H9 (cell line): ENCODE results near the gene PEX14. TPM values are rescaled to one million over a fixed set of nuclear protein-coding genes. Genes with fewer than 3 reads are reported as not detected.

Experiments used
- DNase-seq: peaks from one replicate; pipeline ENCODE4 v3.0.0-alpha.2; 2017
- H2AFZ ChIP-seq: one replicate; pipeline ENCODE4 v1.6.1; 2013; ENCODE audit warnings: mild to moderate bottlenecking, low read length, control low read depth, moderate library complexity
- H2AK5ac ChIP-seq: 2 replicates; pipeline ENCODE4 v1.6.1; 2013; ENCODE audit warnings: low read length, control low read depth, mixed read lengths; ENCODE audit not compliant: insufficient read length
- H2BK120ac ChIP-seq: one replicate; pipeline ENCODE4 v1.6.1; 2013; ENCODE audit warnings: low read depth, mild to moderate bottlenecking, low read length, control low read depth, inconsistent platforms; ENCODE audit not compliant: poor library complexity, severe bottlenecking
- H2BK12ac ChIP-seq: 2 replicates; pipeline ENCODE4 v1.6.1; 2013; ENCODE audit warnings: low read length, control low read depth, mixed read lengths, low read depth; ENCODE audit not compliant: insufficient read length
- H2BK15ac ChIP-seq: 2 replicates; pipeline ENCODE4 v1.6.1; 2013; ENCODE audit warnings: low read depth, low read length, control low read depth
- H2BK20ac ChIP-seq: one replicate; pipeline ENCODE4 v1.6.1; 2013; ENCODE audit warnings: low read depth, mild to moderate bottlenecking, low read length, control low read depth, inconsistent platforms; ENCODE audit not compliant: poor library complexity, severe bottlenecking
- H2BK5ac ChIP-seq: 2 replicates; pipeline ENCODE4 v1.6.1; 2013; ENCODE audit warnings: low read length, control low read depth, mixed read lengths; ENCODE audit not compliant: insufficient read length
- H3K14ac ChIP-seq: 2 replicates; pipeline ENCODE4 v1.6.1; 2013; ENCODE audit warnings: low read length, control low read depth; ENCODE audit not compliant: insufficient read depth
- H3K18ac ChIP-seq: 2 replicates; pipeline ENCODE4 v1.6.1; 2013; ENCODE audit warnings: low read depth, mild to moderate bottlenecking, mixed read lengths, low read length, control low read depth; ENCODE audit not compliant: insufficient read length
- H3K23ac ChIP-seq: 2 replicates; pipeline ENCODE4 v1.6.1; 2013; ENCODE audit warnings: low read length, control low read depth, mixed read lengths, low read depth; ENCODE audit not compliant: insufficient read length
- H3K23me2 ChIP-seq: 2 replicates; pipeline ENCODE4 v1.6.1; 2013; ENCODE audit warnings: low read depth, mild to moderate bottlenecking, mixed read lengths, low read length, control low read depth; ENCODE audit not compliant: insufficient read length, poor library complexity, severe bottlenecking
- H3K27ac ChIP-seq: 2 replicates; pipeline ENCODE4 v1.5.1; 2013; ENCODE audit warnings: low read length, control low read depth, mixed read lengths, low read depth; ENCODE audit not compliant: insufficient read length
- H3K27me3 ChIP-seq: 2 replicates; pipeline ENCODE4 v1.6.1; 2013; ENCODE audit warnings: low read length, control low read depth, inconsistent platforms; ENCODE audit not compliant: insufficient read depth
- H3K4ac ChIP-seq: 2 replicates; pipeline ENCODE4 v1.6.1; 2013; ENCODE audit warnings: low read depth, mild to moderate bottlenecking, control low read depth, inconsistent platforms, low read length, moderate library complexity
- H3K4me1 ChIP-seq: 2 replicates; pipeline ENCODE4 v1.6.1; 2013; ENCODE audit warnings: low read length, control low read depth, inconsistent platforms; ENCODE audit not compliant: insufficient read depth
- H3K4me2 ChIP-seq: 2 replicates; pipeline ENCODE4 v1.6.1; 2013; ENCODE audit warnings: low read length, control low read depth, mixed read lengths; ENCODE audit not compliant: insufficient read length, insufficient read depth
- H3K56ac ChIP-seq: 2 replicates; pipeline ENCODE4 v1.6.1; 2013; ENCODE audit warnings: low read depth, mild to moderate bottlenecking, mixed read lengths, low read length, control low read depth; ENCODE audit not compliant: insufficient read length
- H3K79me1 ChIP-seq: 2 replicates; pipeline ENCODE4 v1.6.1; 2013; ENCODE audit warnings: low read depth, mild to moderate bottlenecking, moderate library complexity, low read length, control low read depth, inconsistent platforms; ENCODE audit not compliant: insufficient read depth, poor library complexity, severe bottlenecking
- H3K79me2 ChIP-seq: 2 replicates; pipeline ENCODE4 v1.6.1; 2013; ENCODE audit warnings: low read length, control low read depth, inconsistent platforms; ENCODE audit not compliant: insufficient read depth
- H3K9ac ChIP-seq: 2 replicates; pipeline ENCODE4 v1.6.1; 2013; ENCODE audit warnings: low read length, control low read depth, mixed read lengths; ENCODE audit not compliant: insufficient read length; ENCODE audit errors: extremely low read depth
- H3K9me3 ChIP-seq: one replicate; pipeline ENCODE4 v1.6.1; 2013; ENCODE audit warnings: low read depth, low read length, inconsistent platforms; ENCODE audit not compliant: control insufficient read depth
- H3T11ph ChIP-seq: one replicate; pipeline ENCODE4 v1.6.1; 2013; ENCODE audit warnings: mild to moderate bottlenecking, low read length, control low read depth, inconsistent platforms
- H4K20me1 ChIP-seq: one replicate; pipeline ENCODE4 v1.6.1; 2013; ENCODE audit not compliant: control insufficient read depth, insufficient read length, insufficient read depth
- H4K5ac ChIP-seq: 2 replicates; pipeline ENCODE4 v1.6.1; 2013; ENCODE audit warnings: low read depth, mild to moderate bottlenecking, mixed read lengths, low read length, control low read depth; ENCODE audit not compliant: insufficient read length
- H4K8ac ChIP-seq: replicated peaks from 2 replicates; pipeline ENCODE4 v1.6.1; 2013; ENCODE audit warnings: low read length, control low read depth, mixed read lengths, low read depth; ENCODE audit not compliant: insufficient read length
- H4K91ac ChIP-seq: 2 replicates; pipeline ENCODE4 v1.6.1; 2013; ENCODE audit warnings: low read depth, mild to moderate bottlenecking, moderate library complexity, mixed read lengths, low read length, control low read depth; ENCODE audit not compliant: insufficient read length
- H3K27ac Mint-ChIP-seq, 3 experiments: 2 replicates in 2 of 3; 3 replicates in 1 of 3; pipeline ENCODE4 v1.8.0; 2020 to 2021; ENCODE audit warnings: mixed read lengths in 3 of 3, mild to moderate bottlenecking in 1 of 3, moderate library complexity in 1 of 3
- H3K27me3 Mint-ChIP-seq: 2 replicates; pipeline ENCODE4 v1.8.0; 2021; ENCODE audit warnings: low read depth, mild to moderate bottlenecking, moderate library complexity, mixed read lengths
- H3K36me3 Mint-ChIP-seq, 3 experiments: 2 replicates in 2 of 3; 3 replicates in 1 of 3; pipeline ENCODE4 v1.8.0; 2020 to 2021; ENCODE audit warnings: low read depth in 3 of 3, mixed read lengths in 3 of 3; ENCODE audit not compliant: insufficient read depth in 1 of 3
- H3K4me1 Mint-ChIP-seq, 2 experiments: 2 replicates each; pipeline ENCODE4 v1.8.0; 2020; ENCODE audit warnings: mixed read lengths in 2 of 2
- H3K4me3 Mint-ChIP-seq, 2 experiments: 2 replicates in 1 of 2; 3 replicates in 1 of 2; pipeline ENCODE4 v1.8.0; 2020 to 2021; ENCODE audit warnings: mild to moderate bottlenecking in 2 of 2, mixed read lengths in 2 of 2, moderate library complexity in 1 of 2
- H3K9me3 Mint-ChIP-seq, 2 experiments: 2 replicates in 1 of 2; 3 replicates in 1 of 2; pipeline ENCODE4 v1.8.0; 2020; ENCODE audit warnings: mild to moderate bottlenecking in 2 of 2, mixed read lengths in 2 of 2, moderate library complexity in 1 of 2
- WGBS: extraction: QIAGEN DNeasy Blood & Tissue Kit; methylation state at CpG from one replicate; pipeline ENCODE4 v1.1.7; 2013; ENCODE audit warnings: missing lambda C conversion rate, low lambda C conversion rate, mixed read lengths; ENCODE audit not compliant: insufficient read length; ENCODE audit errors: extremely low coverage; 5-methylcytosine and 5-hydroxymethylcytosine counted together
- total RNA-seq: library from RNA; stranded (reverse); gene quantifications from 2 replicates; pipeline ENCODE4 v1.2.1, GENCODE V29; 2021
- TF ChIP-seq, protein P1 (sequence below): fragments of 200-600 bp; sonication (generic); conservative IDR thresholded peaks from 3 replicates; pipeline ENCODE4 v1.8.0; 2021; ENCODE audit warnings: antibody characterized with exemption, mild to moderate bottlenecking

PEX14 gene
- total RNA-seq, 1 experiment from 2014 or later, result 23.9 TPM

DNA sequence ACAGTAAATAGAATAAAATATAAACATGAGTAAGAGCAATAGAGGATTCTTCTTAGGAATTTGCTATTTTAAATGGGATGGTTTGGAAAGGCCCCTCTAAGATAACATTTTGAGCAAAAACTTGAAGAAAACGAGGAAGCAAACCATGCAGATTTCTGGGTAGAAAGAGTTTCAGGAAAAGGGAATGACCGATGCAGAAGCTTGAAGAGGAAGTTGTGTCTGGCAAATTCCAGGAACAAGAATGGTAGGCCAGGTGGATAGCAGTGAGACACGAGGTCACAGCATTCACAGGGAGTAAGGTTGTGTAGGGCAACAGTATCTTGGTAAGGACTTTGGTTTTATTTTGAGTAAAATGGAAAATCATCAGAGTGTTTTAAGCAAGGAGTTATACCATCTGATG, 108.9 kb downstream of the PEX14 start:
- Histone ChIP-seq H2BK20ac (no peak overlapping the region), H3K23me2 (no peaks in the 10 kb centered on the region), H4K8ac (no peak overlapping the region), H3K79me1 (no peaks in the 10 kb centered on the region), H3K56ac (no peak overlapping the region), H3T11ph (no peak overlapping the region), H2BK5ac (no peak overlapping the region), H3K4me2 (no peak overlapping the region), H3K4me1 (no peaks in the 10 kb centered on the region; the same call in 1 of the 2 replicates), H2BK15ac (no peak overlapping the region), H3K18ac (no peak overlapping the region), H3K14ac (no peak overlapping the region), H2AK5ac (no peak overlapping the region), H3K79me2 (no peaks in the 10 kb centered on the region), H4K20me1 (no peaks in the 10 kb centered on the region), H3K23ac (no peak overlapping the region), H2BK12ac (no peak overlapping the region), H2BK120ac (no peak overlapping the region), H4K91ac (no peak overlapping the region), H3K27ac (no peak overlapping the region), H3K27me3 (no peaks in the 10 kb centered on the region), H3K9me3 (no peaks in the 10 kb centered on the region), H2AFZ (no peak overlapping the region), H3K4ac (no peak overlapping the region), H4K5ac (no peak overlapping the region), H3K9ac (no peak overlapping the region)
- WGBS, result no CpG with 5 or more reads among the region's 3 CpGs
- Mint-ChIP-seq H3K9me3 (no peaks in the 10 kb centered on the region; a peak in 1 of 5 replicates), H3K27me3 (no peaks in the 10 kb centered on the region), H3K36me3 (peaks cover 0 to 4% (median 2%) of the 10 kb centered on the region in 3 experiments; a peak in 2 of 7 replicates), H3K27ac (no peak overlapping the region), H3K4me1 (peaks cover 12 to 15% of the 10 kb centered on the region in 2 experiments), H3K4me3 (no peak overlapping the region)
- no peak for DNase-seq
- TF ChIP-seq, protein P1, sequence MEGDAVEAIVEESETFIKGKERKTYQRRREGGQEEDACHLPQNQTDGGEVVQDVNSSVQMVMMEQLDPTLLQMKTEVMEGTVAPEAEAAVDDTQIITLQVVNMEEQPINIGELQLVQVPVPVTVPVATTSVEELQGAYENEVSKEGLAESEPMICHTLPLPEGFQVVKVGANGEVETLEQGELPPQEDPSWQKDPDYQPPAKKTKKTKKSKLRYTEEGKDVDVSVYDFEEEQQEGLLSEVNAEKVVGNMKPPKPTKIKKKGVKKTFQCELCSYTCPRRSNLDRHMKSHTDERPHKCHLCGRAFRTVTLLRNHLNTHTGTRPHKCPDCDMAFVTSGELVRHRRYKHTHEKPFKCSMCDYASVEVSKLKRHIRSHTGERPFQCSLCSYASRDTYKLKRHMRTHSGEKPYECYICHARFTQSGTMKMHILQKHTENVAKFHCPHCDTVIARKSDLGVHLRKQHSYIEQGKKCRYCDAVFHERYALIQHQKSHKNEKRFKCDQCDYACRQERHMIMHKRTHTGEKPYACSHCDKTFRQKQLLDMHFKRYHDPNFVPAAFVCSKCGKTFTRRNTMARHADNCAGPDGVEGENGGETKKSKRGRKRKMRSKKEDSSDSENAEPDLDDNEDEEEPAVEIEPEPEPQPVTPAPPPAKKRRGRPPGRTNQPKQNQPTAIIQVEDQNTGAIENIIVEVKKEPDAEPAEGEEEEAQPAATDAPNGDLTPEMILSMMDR, result no peak
